Nephron (organoid): Measurements from ENCODE around the gene RASA4.
"Not testable (repeated sequence)": the region's sequence is repeated elsewhere in the genome, so short reads cannot be mapped to it uniquely, and the experiment has no call there.

Experiments
- H3K27ac Mint-ChIP-seq, 3 experiments: 2 replicates each; pipeline ENCODE4 v1.8.0; 2020; ENCODE audit warnings: mixed read lengths in 3 of 3, mild to moderate bottlenecking in 2 of 3, moderate library complexity in 1 of 3
- H3K27me3 Mint-ChIP-seq: 2 replicates; pipeline ENCODE4 v1.8.0; 2021; ENCODE audit warnings: low read depth, mild to moderate bottlenecking, moderate library complexity, mixed read lengths
- H3K36me3 Mint-ChIP-seq: 2 replicates; pipeline ENCODE4 v1.8.0; 2020; ENCODE audit warnings: low read depth, mixed read lengths
- H3K4me1 Mint-ChIP-seq: 2 replicates; pipeline ENCODE4 v1.8.0; 2020; ENCODE audit warnings: mixed read lengths
- H3K4me3 Mint-ChIP-seq, 3 experiments: 2 replicates each; pipeline ENCODE4 v1.8.0; 2020; ENCODE audit warnings: mild to moderate bottlenecking in 3 of 3, mixed read lengths in 3 of 3, moderate library complexity in 2 of 3
- H3K9me3 Mint-ChIP-seq: 2 replicates; pipeline ENCODE4 v1.8.0; 2020; ENCODE audit warnings: mixed read lengths

The RASA4 gene

DNA sequence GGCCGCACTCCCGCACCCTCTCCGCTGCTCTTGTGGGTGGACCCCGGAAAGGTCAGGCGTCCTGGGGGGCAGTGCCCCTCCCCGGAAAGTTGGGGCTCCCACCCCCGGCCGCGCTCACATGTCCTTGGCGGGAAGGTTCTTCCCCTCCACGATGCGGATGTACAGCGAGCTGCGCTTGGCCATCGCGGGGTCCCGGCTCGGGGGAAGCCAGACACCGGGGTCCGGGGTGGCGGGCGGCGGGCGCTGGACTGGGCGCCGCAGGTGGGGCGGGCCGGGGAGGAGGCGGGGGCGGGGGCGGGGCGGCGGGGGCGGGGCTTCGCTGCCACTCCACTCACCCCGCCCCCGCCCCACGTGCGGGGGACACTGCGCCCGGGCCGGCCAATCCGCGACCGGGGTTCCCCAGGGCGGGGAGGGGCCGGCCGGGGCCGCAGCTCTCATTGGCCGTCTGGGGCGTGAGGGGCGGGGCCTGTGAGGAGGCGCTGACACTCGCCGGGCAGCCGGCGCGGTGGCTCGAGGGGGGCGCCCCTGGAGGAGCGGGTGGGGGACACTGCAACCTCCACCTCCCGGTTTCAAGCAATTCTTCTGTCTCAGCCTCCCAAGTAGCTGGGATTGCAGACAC is at the start of gene RASA4:
RASA4 (minus strand) TSS at position 250 of the 619 bp plus-strand sequence; CDS start at position 183, 67 bp downstream.
- H3K27me3 Mint-ChIP-seq, H3K9me3 Mint-ChIP-seq, H3K4me3 Mint-ChIP-seq, H3K4me1 Mint-ChIP-seq, H3K27ac Mint-ChIP-seq, H3K36me3 Mint-ChIP-seq: not testable (repeated sequence)

DNA sequence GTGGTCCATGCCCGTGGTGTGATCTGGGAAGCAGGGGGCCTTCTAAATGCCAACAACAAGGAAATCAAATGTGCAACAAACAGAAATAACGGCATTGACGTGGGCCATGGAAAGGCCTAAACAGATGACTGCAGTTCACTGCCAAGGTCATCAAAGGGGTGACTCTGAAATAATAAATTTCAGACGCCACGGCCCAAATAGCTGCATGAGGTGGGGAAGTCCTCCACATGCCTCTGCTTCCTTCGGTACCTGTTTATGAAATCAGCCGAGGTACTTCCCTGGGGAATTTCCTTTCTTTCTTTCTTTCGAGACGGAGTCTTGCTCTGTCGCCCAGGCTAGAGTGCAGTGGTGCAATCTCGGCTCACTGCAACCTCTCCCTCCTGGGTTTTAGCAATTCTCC is 48.2 kb upstream of the RASA4 start:
- not testable (repeated sequence) for H3K4me1 Mint-ChIP-seq, H3K27me3 Mint-ChIP-seq, H3K9me3 Mint-ChIP-seq, H3K4me3 Mint-ChIP-seq, H3K36me3 Mint-ChIP-seq, H3K27ac Mint-ChIP-seq

DNA sequence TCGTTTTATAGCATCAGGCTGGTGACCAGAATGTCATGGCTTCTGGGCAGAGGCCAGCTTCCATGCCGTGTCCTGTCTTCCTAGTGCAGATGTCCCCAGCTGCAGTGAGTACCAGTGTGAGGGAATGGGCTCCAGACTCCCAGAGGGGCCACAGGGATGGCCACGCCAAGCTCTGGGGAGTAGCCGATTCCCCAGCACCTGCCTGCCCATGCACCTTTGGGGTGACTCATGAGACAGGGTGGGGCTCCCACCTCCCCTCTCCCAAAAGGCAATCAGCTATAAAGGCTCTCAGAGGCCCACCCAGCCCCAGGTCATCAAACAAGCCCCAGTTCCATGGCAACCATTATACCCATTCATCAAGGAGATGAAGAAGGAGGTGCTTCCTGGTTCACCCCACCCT is 33.4 kb upstream of the RASA4 start, which contains the start of gene SPDYE2B:
SPDYE2B (plus strand) TSS at position 396 of the 400 bp plus-strand sequence. CDS start 2,030 bp downstream, outside the sequence.
- H3K4me3 Mint-ChIP-seq, H3K27ac Mint-ChIP-seq, H3K36me3 Mint-ChIP-seq, H3K9me3 Mint-ChIP-seq, H3K27me3 Mint-ChIP-seq, H3K4me1 Mint-ChIP-seq: not testable (repeated sequence)

- H3K36me3 Mint-ChIP-seq, H3K9me3 Mint-ChIP-seq, H3K27ac Mint-ChIP-seq, H3K4me1 Mint-ChIP-seq, H3K27me3 Mint-ChIP-seq, H3K4me3 Mint-ChIP-seq: not testable (repeated sequence)
Measured at GRCh38 chr7:102647813-102648212, 31.3 kb upstream of the RASA4 start.

GRCh38 chr7:102643404-102643803 is 26.8 kb upstream of the RASA4 start:
- not testable (repeated sequence) for H3K27me3 Mint-ChIP-seq, H3K9me3 Mint-ChIP-seq, H3K27ac Mint-ChIP-seq, H3K4me1 Mint-ChIP-seq, H3K4me3 Mint-ChIP-seq, H3K36me3 Mint-ChIP-seq

GRCh38 chr7:102642691-102643090 is 26.1 kb upstream of the RASA4 start, which contains the start of gene UPK3BL1:
TSS of gene UPK3BL1 (minus strand) at chr7:102642791. CDS start at chr7:102642741, 50 bp downstream.
- not testable (repeated sequence) for H3K4me1 Mint-ChIP-seq, H3K4me3 Mint-ChIP-seq, H3K9me3 Mint-ChIP-seq, H3K27me3 Mint-ChIP-seq, H3K36me3 Mint-ChIP-seq, H3K27ac Mint-ChIP-seq

GRCh38 chr7:102638848-102639247 is 22.3 kb upstream of the RASA4 start:
- not testable (repeated sequence) for H3K4me1 Mint-ChIP-seq, H3K27me3 Mint-ChIP-seq, H3K27ac Mint-ChIP-seq, H3K4me3 Mint-ChIP-seq, H3K9me3 Mint-ChIP-seq, H3K36me3 Mint-ChIP-seq

DNA sequence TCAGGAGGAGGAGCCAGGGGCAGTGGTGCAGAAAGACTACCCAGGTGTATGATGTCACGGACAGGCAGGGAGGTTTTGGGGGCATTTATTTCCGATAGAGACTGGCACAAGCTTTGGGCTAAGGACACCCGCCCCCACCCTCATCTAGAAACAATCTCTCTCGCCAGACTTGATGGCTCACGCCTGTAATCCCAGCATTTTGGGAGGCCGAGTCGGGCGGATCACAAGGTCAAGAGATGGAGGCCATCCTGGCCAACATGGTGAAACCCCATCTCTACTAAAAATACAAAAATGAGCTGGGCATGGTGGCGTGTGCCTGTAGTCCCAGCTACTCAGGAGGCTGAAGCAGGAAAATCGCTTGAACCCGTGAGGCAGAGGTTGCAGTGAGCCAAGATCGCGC is 20.4 kb upstream of the RASA4 start:
- not testable (repeated sequence) for H3K36me3 Mint-ChIP-seq, H3K27ac Mint-ChIP-seq, H3K27me3 Mint-ChIP-seq, H3K4me1 Mint-ChIP-seq, H3K4me3 Mint-ChIP-seq, H3K9me3 Mint-ChIP-seq

DNA sequence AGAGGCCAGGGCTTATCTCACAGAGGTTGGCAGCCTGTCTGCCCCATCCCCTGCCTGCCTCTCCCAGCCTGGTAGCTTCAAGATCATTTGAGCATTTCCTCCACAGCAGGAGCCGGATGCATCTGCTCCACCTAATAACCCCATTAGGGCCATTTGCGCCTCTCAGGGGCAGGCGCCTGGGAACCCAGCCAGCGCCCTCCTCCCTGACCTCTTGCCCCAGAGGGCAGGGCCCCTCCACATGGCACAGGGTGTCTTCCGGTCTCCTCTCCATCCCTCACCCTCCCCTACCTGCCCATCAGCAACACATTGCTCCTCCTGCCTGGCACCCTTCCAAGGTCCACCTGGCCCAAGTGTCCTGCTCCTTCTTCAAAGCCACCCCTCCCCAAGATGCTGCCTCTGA is 18.8 kb upstream of the RASA4 start:
- not testable (repeated sequence) for H3K27me3 Mint-ChIP-seq, H3K4me3 Mint-ChIP-seq, H3K27ac Mint-ChIP-seq, H3K4me1 Mint-ChIP-seq, H3K9me3 Mint-ChIP-seq, H3K36me3 Mint-ChIP-seq

DNA sequence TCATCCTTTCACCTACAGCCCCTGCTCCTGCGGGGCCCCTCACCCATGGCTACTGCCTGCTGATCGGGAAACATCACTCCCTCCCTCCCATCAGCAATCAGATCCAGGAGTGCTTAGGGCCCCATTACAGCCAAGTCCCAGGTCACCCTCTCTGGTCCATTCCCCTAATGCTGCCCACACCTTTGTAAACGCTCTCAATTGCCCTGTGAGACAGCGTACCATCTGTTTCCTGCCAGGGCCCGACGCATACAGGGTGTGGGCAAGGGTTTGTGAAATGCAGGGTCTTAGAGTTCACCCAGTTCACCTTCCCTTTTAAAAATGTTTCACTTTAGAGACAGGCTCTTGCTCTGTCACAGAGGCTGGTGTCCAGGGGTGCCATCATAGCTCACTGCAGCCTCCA is 17.7 kb upstream of the RASA4 start:
- not testable (repeated sequence) for H3K4me1 Mint-ChIP-seq, H3K27ac Mint-ChIP-seq, H3K27me3 Mint-ChIP-seq

DNA sequence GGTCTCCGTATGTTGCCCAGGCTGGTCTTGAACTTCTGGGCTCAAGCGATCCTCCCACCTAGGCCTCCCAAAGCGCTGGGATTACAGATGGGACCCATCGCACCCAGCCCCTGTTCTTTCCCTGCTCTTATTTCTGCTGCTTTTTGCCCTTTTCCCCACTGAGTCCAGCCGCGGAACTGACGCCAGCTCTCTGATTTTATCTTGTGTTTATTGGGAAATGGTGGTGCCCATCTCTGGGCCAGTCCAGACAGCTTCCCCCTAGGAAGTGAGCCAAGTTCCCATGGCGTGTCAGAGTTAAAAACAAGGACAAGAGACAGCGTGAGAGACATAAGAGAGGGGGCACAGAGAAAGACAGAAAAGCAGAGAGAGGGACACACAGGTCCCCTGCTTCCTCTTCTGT is 14.1 kb upstream of the RASA4 start:
- not testable (repeated sequence) for H3K4me1 Mint-ChIP-seq, H3K27me3 Mint-ChIP-seq, H3K4me3 Mint-ChIP-seq, H3K27ac Mint-ChIP-seq, H3K9me3 Mint-ChIP-seq, H3K36me3 Mint-ChIP-seq

More for the DNA sequence above, 17.7 kb upstream of the RASA4 start:
- H3K4me3 Mint-ChIP-seq, H3K9me3 Mint-ChIP-seq, H3K36me3 Mint-ChIP-seq: not testable (repeated sequence)

- not testable (repeated sequence) for H3K36me3 Mint-ChIP-seq, H3K4me1 Mint-ChIP-seq, H3K4me3 Mint-ChIP-seq, H3K9me3 Mint-ChIP-seq, H3K27ac Mint-ChIP-seq, H3K27me3 Mint-ChIP-seq
Measured at GRCh38 chr7:102627271-102627904, 10.8 kb upstream of the RASA4 start.

- not testable (repeated sequence) for H3K36me3 Mint-ChIP-seq, H3K27ac Mint-ChIP-seq, H3K4me1 Mint-ChIP-seq, H3K4me3 Mint-ChIP-seq, H3K9me3 Mint-ChIP-seq, H3K27me3 Mint-ChIP-seq
Measured at GRCh38 chr7:102618122-102618521, 1.6 kb upstream of the RASA4 start.

GRCh38 chr7:102615930-102616329 is 626 bp downstream of the RASA4 start:
- not testable (repeated sequence) for H3K27me3 Mint-ChIP-seq, H3K27ac Mint-ChIP-seq, H3K4me3 Mint-ChIP-seq, H3K4me1 Mint-ChIP-seq, H3K36me3 Mint-ChIP-seq, H3K9me3 Mint-ChIP-seq

- H3K4me1 Mint-ChIP-seq, H3K9me3 Mint-ChIP-seq, H3K36me3 Mint-ChIP-seq, H3K27ac Mint-ChIP-seq, H3K4me3 Mint-ChIP-seq, H3K27me3 Mint-ChIP-seq: not testable (repeated sequence)
Measured at GRCh38 chr7:102614873-102615272, 1.7 kb downstream of the RASA4 start.

- H3K9me3 Mint-ChIP-seq, H3K27me3 Mint-ChIP-seq, H3K4me3 Mint-ChIP-seq, H3K27ac Mint-ChIP-seq, H3K36me3 Mint-ChIP-seq, H3K4me1 Mint-ChIP-seq: not testable (repeated sequence)
Measured at GRCh38 chr7:102614346-102614697, 2.2 kb downstream of the RASA4 start.
